CD14-positive monocyte (primary cell): ENCODE measurements around the gene DNAJA2. TPM values are rescaled to one million over a fixed set of nuclear protein-coding genes. Genes with fewer than 3 reads are reported as not detected.

Experiments
- DNase-seq, 3 donors: peaks; one replicate each; pipeline ENCODE4 v3.0.0-alpha.2; 2011 to 2022
- H2AFZ ChIP-seq: 2 replicates; pipeline ENCODE4 v1.6.0; 2012; ENCODE audit warnings: mild to moderate bottlenecking, low read depth, low read length, inconsistent platforms; ENCODE audit not compliant: insufficient read depth, poor library complexity, severe bottlenecking
- H3K27ac ChIP-seq, 2 donors: 1 replicate in 1 of 2; 2 replicates in 1 of 2; pipeline ENCODE4 v1.5.1; 2012 to 2013; ENCODE audit warnings: low read length in 2 of 2, control low read depth in 1 of 2, inconsistent platforms in 1 of 2, low read depth in 1 of 2, mild to moderate bottlenecking in 1 of 2
- H3K27me3 ChIP-seq, 2 donors: one replicate each; pipeline versions ENCODE4 v1.6.0 to v1.6.1; 2011 to 2013; ENCODE audit warnings: low read length in 2 of 2; ENCODE audit not compliant: control insufficient read depth in 2 of 2, insufficient read depth in 2 of 2
- H3K36me3 ChIP-seq, 2 donors: replicated peaks in 1 of 2; 1 replicate in 1 of 2; 2 replicates in 1 of 2; pipeline versions ENCODE4 v1.5.1 to v1.6.1; 2012 to 2013; ENCODE audit warnings: low read length in 2 of 2, control low read depth in 1 of 2, inconsistent platforms in 1 of 2, mild to moderate bottlenecking in 1 of 2; ENCODE audit not compliant: insufficient read depth in 2 of 2, control insufficient read depth in 1 of 2
- H3K4me1 ChIP-seq, 2 donors: 1 replicate in 1 of 2; 2 replicates in 1 of 2; pipeline versions ENCODE4 v1.5.1 to v1.6.1; 2012 to 2013; ENCODE audit warnings: low read length in 2 of 2, control low read depth in 1 of 2, inconsistent platforms in 1 of 2, mild to moderate bottlenecking in 1 of 2, moderate library complexity in 1 of 2; ENCODE audit not compliant: insufficient read depth in 2 of 2, control insufficient read depth in 1 of 2
- H3K4me2 ChIP-seq: replicated peaks from 2 replicates; pipeline ENCODE3; 2012; ENCODE audit warnings: low read length, moderate library complexity, mild to moderate bottlenecking; ENCODE audit not compliant: poor library complexity, severe bottlenecking; ENCODE audit errors: extremely low read depth
- H3K4me3 ChIP-seq, 3 experiments: fragments of 200-600 bp in 1 of 3; sonication (generic) in 1 of 3; replicated peaks in 1 of 3; 1 replicate in 2 of 3; 2 replicates in 1 of 3; pipeline ENCODE4 v1.5.1; 2011 to 2013; ENCODE audit warnings: low read length in 3 of 3, mild to moderate bottlenecking in 3 of 3, control low read depth in 2 of 3, low read depth in 2 of 3, inconsistent platforms in 1 of 3, moderate library complexity in 1 of 3
- H3K79me2 ChIP-seq: 2 replicates; pipeline ENCODE4 v1.6.0; 2012; ENCODE audit warnings: mild to moderate bottlenecking, control low read depth, inconsistent platforms, low read length, moderate library complexity; ENCODE audit not compliant: insufficient read depth
- H3K9ac ChIP-seq: 2 replicates; pipeline ENCODE4 v1.6.0; 2017; ENCODE audit warnings: low read length, mild to moderate bottlenecking; ENCODE audit not compliant: insufficient read depth, poor library complexity, severe bottlenecking
- H3K9me3 ChIP-seq, 2 donors: replicated peaks in 1 of 2; 1 replicate in 1 of 2; 2 replicates in 1 of 2; pipeline versions ENCODE4 v1.5.1 to v1.6.1; 2012 to 2013; ENCODE audit warnings: low read length in 2 of 2, control low read depth in 1 of 2; ENCODE audit not compliant: control insufficient read depth in 1 of 2, insufficient read depth in 1 of 2
- H4K20me1 ChIP-seq: 2 replicates; pipeline ENCODE4 v1.6.0; 2012; ENCODE audit warnings: mild to moderate bottlenecking, low read length, control low read depth, moderate library complexity; ENCODE audit not compliant: insufficient read depth
- H3K27ac Mint-ChIP-seq, 7 donors: one replicate each; pipeline ENCODE4 v1.8.0; 2020; ENCODE audit warnings: mild to moderate bottlenecking in 7 of 7, mixed read lengths in 7 of 7, moderate library complexity in 6 of 7, inconsistent platforms in 2 of 7
- H3K27me3 Mint-ChIP-seq, 3 donors: one replicate each; pipeline ENCODE4 v1.8.0; 2021 to 2022; ENCODE audit warnings: low read depth in 3 of 3, mild to moderate bottlenecking in 3 of 3, mixed read lengths in 3 of 3, moderate library complexity in 3 of 3, inconsistent platforms in 1 of 3
- H3K36me3 Mint-ChIP-seq, 2 donors: one replicate each; pipeline ENCODE4 v1.8.0; 2020; ENCODE audit warnings: mixed read lengths in 2 of 2, inconsistent platforms in 1 of 2, mild to moderate bottlenecking in 1 of 2
- H3K4me1 Mint-ChIP-seq: one replicate; pipeline ENCODE4 v1.8.0; 2020; ENCODE audit warnings: mild to moderate bottlenecking, mixed read lengths
- H3K4me3 Mint-ChIP-seq, 2 donors: one replicate each; pipeline ENCODE4 v1.8.0; 2020; ENCODE audit warnings: mild to moderate bottlenecking in 2 of 2, mixed read lengths in 2 of 2, moderate library complexity in 1 of 2
- H3K9me3 Mint-ChIP-seq, 7 donors: one replicate each; pipeline ENCODE4 v1.8.0; 2020 to 2022; ENCODE audit warnings: mixed read lengths in 7 of 7, mild to moderate bottlenecking in 6 of 7, moderate library complexity in 6 of 7, inconsistent platforms in 2 of 7
- WGBS: methylation state at CpG from one replicate; pipeline ENCODE4 v1.1.5; 2013; ENCODE audit warnings: missing lambda C conversion rate; ENCODE audit not compliant: insufficient coverage; 5-methylcytosine and 5-hydroxymethylcytosine counted together
- intact Hi-C, 2 donors: fragments of 100-400 bp; cut with micrococcal nuclease; formaldehyde crosslinking; loops; one replicate each; pipeline versions ENCODE4 v1.15.0 to v1.15.1; 2023
- polyA plus RNA-seq, 3 donors: library from polyadenylated mRNA; depleted of rRNA in 1 of 3; unstranded in 2 of 3; stranded (reverse) in 1 of 3; fragments of 300-500 nt in 2 of 3; fragments of >200 nt in 1 of 3; fragmentation: Illumina TruSeq in 2 of 3; gene quantifications; 1 replicate in 2 of 3; 2 replicates in 1 of 3; pipeline ENCODE4 v1.2.3, GENCODE V29; 2012 to 2021
- TF ChIP-seq, protein P1 (sequence below): fragments of 200-600 bp; IDR thresholded peaks from one replicate; pipeline ENCODE4 v1.8.0; 2022; ENCODE audit warnings: antibody characterized with exemption, mild to moderate bottlenecking

The DNAJA2 gene
- polyA plus RNA-seq, 3 donors, result 14.4 to 63.4 (median 62.9) TPM

DNA sequence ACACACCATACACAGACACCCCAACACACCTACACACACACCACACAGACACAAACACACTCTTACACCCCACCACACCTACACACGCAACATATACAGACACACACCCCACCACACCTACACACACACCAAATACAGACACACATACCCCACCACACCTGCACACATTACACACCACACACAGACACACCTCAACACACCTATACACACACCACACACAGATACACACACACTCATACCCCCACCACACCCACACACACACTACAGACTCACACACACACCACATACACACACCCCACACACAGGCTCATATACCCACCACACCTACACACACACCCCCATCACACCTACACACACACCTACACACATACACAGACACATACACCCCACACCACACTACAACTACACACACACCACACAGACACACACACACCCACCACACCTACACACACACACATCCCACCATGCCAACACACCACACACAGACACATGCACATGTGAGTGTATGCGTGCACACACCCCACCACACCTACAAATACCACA, 57.9 kb downstream of the DNAJA2 start:
- Histone ChIP-seq H3K27ac (no peak overlapping the region), H3K4me1 (peaks cover 29 to 30% of the 10 kb centered on the region in 2 donors), H4K20me1 (no peaks in the 10 kb centered on the region), H3K27me3 (no peaks in the 10 kb centered on the region), H3K4me3 (no peak overlapping the region), H3K9ac (no peak overlapping the region), H2AFZ (no peak overlapping the region), H3K36me3 (peaks cover 0 to 22% of the 10 kb centered on the region in 2 donors), H3K9me3 (no peaks in the 10 kb centered on the region), H3K79me2 (no peaks in the 10 kb centered on the region), H3K4me2 (no peak overlapping the region)
- Mint-ChIP-seq H3K4me1 (peaks cover 48% of the 10 kb centered on the region), H3K4me3 (no peak overlapping the region), H3K36me3 (peaks cover 7 to 35% of the 10 kb centered on the region in 2 donors), H3K9me3 (no peaks in the 10 kb centered on the region), H3K27ac (peak overlapping the region in 3 of 7 donors; percentile 2 to 12 (median 3)), H3K27me3 (peaks cover 0 to 1% (median 0%) of the 10 kb centered on the region in 3 donors)
- intact Hi-C loops, result no loop called here
- DNase-seq, result no peak
- TF ChIP-seq, protein P1, sequence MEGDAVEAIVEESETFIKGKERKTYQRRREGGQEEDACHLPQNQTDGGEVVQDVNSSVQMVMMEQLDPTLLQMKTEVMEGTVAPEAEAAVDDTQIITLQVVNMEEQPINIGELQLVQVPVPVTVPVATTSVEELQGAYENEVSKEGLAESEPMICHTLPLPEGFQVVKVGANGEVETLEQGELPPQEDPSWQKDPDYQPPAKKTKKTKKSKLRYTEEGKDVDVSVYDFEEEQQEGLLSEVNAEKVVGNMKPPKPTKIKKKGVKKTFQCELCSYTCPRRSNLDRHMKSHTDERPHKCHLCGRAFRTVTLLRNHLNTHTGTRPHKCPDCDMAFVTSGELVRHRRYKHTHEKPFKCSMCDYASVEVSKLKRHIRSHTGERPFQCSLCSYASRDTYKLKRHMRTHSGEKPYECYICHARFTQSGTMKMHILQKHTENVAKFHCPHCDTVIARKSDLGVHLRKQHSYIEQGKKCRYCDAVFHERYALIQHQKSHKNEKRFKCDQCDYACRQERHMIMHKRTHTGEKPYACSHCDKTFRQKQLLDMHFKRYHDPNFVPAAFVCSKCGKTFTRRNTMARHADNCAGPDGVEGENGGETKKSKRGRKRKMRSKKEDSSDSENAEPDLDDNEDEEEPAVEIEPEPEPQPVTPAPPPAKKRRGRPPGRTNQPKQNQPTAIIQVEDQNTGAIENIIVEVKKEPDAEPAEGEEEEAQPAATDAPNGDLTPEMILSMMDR, result no peak
- WGBS, result 100% methylated on average over 2 of the region's 2 CpGs

GRCh38 chr16:46914556-46915201, 58.8 kb downstream of the DNAJA2 start:
- Histone ChIP-seq H3K79me2 (no peaks in the 10 kb centered on the region), H2AFZ (no peak overlapping the region), H3K27me3 (no peaks in the 10 kb centered on the region), H3K36me3 (peaks cover 0 to 22% of the 10 kb centered on the region in 2 donors), H3K27ac (no peak overlapping the region), H3K4me3 (no peak overlapping the region), H3K4me2 (no peak overlapping the region), H3K9me3 (no peaks in the 10 kb centered on the region), H3K4me1 (peaks cover 29 to 30% of the 10 kb centered on the region in 2 donors), H4K20me1 (no peaks in the 10 kb centered on the region), H3K9ac (no peak overlapping the region)
- TF ChIP-seq, protein P1, result no peak
- peaks cover 0 to 1% (median 0%) of the 10 kb centered on the region in 3 donors for H3K27me3 Mint-ChIP-seq
- peaks cover 7 to 35% of the 10 kb centered on the region in 2 donors for H3K36me3 Mint-ChIP-seq
- no peaks in the 10 kb centered on the region for H3K9me3 Mint-ChIP-seq
- H3K4me3 Mint-ChIP-seq, result no peak overlapping the region
- WGBS, result 94% methylated on average over 8 of the region's 11 CpGs
- no peak overlapping the region for H3K27ac Mint-ChIP-seq
- H3K4me1 Mint-ChIP-seq, result peaks cover 41% of the 10 kb centered on the region
- no peak for DNase-seq
- intact Hi-C loops, result no loop called here
